NCI-H146 (cell line): ENCODE results near the gene CPEB1.

Experiments
- DNase-seq: peaks from one replicate; lab custom pipeline; 2025; lab: John Stamatoyannopoulos, UW

Gene CPEB1

DNA sequence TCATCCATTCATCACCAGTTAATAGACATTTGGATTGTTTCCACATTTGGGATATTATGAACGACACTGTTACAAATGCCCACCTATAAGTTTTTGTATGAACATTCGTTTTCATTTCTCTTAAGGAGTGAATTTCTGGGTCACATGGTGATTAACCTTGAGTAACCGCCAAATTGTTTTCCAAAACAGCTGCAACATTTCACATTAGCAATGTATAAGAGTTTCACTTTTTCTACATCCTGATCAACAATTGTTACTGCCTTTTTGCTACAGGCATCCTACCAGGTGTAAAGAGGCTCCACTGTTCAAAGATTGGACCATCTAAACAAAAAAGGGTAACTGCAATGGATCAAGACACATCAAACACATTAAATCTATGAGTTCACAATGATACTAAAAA, 52.0 kb downstream of the CPEB1 start:
- no peak for DNase-seq

DNA sequence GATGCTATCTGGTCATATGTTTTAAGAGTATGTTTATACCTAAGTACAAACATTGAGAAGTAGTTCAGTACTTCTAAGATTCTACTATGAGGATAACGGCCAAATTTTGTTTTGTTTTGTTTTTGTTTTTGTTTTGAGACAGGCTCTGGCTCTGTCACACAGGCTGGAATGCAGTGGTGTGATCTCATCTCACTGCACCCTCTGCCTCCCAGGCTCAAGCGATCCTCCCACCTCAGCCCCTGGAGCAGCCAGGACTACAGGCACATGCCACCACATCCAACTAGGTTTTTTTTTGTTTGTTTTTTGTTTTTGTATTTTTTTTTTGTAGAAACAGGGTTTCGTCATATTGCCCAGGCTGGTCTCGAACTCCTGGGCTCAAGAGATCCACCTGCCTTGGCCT, 59.4 kb downstream of the CPEB1 start:
- DNase-seq, result no peak

GRCh38 chr15:82585072-82585471, 62.1 kb downstream of the CPEB1 start:
- DNase-seq, result no peak

DNA sequence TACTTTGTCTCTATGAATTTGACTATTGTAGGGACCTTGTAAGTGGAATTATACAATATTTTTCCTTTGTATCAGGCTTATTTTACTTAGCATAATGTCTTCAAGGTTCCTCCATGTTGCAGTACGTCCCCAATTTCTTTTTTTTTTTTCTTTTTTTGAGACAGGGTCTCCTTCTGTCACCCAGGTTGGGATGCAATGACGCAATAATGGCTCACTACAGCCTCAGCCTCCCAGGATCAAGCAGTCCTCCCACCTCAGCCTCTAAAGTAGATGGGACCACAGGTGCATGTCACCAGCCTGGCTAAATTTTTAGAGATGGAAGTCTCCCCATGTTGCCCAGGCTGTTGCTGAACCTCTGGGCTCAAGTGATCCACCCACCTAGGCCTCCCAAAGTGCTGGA, 66.5 kb downstream of the CPEB1 start:
- DNase-seq, result no peak

- DNase-seq, result no peak
Observed at GRCh38 chr15:82575335-82575734, 71.8 kb downstream of the CPEB1 start.

- no peak for DNase-seq
Observed at GRCh38 chr15:82572986-82573385, 74.2 kb downstream of the CPEB1 start.

GRCh38 chr15:82572311-82572710, 74.9 kb downstream of the CPEB1 start:
- no peak for DNase-seq

GRCh38 chr15:82571722-82572222, 75.4 kb downstream of the CPEB1 start:
- DNase-seq, result no peak

- DNase-seq, result no peak
Observed at GRCh38 chr15:82570721-82571508, 76.2 kb downstream of the CPEB1 start.

GRCh38 chr15:82569834-82570233, 77.3 kb downstream of the CPEB1 start:
- no peak for DNase-seq

DNA sequence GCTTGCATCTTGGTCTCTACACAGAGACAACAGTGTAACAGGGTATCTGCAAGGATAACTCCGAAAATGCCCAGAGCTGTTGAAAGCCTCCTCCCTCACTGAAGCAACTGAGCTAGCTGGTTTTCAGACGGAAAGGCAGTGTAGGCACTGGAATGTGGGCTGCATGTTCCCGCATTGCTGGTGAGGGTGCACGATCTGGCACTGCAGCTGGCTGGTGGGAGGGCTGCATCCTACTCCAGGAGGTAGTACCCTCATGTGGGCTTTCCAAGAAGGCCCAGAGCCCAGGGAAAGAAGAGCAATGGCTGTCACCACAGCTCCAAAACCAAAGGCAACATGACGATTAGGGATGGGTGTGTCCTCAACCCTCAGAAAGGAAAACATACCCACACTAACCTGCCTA, 78.2 kb downstream of the CPEB1 start:
- DNase-seq, result no peak

DNA sequence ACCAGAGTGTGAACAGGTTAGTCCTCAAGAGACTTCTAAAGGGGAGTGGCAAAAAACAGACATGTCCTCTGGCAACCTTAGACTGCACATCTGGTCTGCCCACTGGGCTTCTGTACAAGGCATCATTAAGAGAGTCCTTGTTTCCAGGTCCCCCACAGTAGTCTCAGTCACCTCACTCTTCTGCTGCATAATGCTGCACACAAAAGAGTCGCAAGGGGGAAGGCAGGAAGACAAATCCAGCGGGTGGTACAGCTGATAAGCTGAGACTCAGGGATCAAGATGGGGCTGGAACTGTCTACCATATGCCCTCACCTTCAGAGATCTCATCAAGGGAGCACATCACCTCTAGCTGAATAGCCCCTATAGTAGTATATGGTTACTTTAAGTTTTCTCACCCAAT, 79.5 kb downstream of the CPEB1 start:
- DNase-seq, result no peak

DNA sequence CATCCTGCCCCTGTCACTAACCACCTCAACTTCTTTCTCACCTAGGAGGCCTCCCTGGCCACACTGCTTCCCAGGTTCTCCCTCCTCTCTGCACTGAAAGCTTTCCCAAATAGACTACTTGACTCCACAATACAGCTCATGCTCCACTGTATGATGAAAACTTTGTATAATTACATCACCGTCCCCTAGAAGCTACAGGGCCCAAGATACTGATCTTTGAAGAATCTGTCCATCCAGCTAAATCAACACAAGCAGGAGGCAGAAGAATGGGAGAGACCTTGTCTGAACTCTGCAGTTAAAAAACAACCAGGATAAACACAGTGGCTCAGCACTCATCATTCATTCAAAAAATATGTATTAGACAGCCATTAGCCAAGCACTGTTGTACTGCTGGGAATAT, 80.5 kb downstream of the CPEB1 start:
- no peak for DNase-seq

GRCh38 chr15:82558502-82558901, 88.7 kb downstream of the CPEB1 start:
- DNase-seq, result no peak

- no peak for DNase-seq
Observed at GRCh38 chr15:82556315-82557035, 90.7 kb downstream of the CPEB1 start.

DNA sequence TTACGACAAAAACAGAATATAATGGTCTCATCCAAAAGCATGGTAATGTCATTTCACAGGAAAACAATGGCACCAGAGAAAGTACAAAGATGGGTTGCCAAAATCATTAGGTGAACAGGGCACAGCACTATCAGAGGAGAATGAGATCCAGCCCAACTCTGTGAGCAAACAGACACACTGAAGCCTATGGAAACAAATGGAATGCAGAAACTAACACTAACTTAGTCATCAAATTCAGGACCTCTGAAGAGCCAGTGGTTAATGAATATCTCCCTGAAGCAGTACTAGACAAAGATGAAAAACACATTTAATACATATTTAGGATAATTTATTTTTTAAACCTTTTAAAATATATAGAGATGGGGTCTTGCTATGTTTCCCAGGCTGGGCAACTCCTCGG, 92.3 kb downstream of the CPEB1 start:
- no peak for DNase-seq

GRCh38 chr15:82554351-82554750, 92.8 kb downstream of the CPEB1 start:
- no peak for DNase-seq

- DNase-seq, result no peak
Observed at GRCh38 chr15:82553846-82554245, 93.3 kb downstream of the CPEB1 start.

- no peak for DNase-seq
Observed at GRCh38 chr15:82552861-82553260, 94.3 kb downstream of the CPEB1 start.

GRCh38 chr15:82551646-82552247, 95.4 kb downstream of the CPEB1 start:
- DNase-seq, result no peak

- no peak for DNase-seq
Observed at GRCh38 chr15:82549199-82549665, 97.9 kb downstream of the CPEB1 start.

DNA sequence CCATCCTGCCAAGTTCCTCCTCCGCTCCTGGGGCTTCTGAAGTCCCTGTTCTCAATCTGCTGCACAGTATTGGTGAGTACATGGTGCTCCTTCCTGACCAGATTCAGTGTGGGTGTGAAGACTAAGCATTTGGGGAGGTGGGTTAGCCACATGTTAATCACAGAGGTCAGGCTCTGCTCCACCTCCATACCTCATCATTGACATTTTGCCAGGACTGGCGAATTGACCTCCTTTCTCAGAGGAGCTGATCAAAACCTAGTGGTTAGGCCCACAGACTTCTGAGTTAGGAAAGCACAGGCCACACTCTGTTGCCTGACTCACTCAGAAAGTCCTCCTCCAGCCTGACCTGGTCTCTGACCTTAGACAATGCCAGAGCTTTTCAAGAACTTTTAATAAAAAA, 98.5 kb downstream of the CPEB1 start:
- no peak for DNase-seq

DNA sequence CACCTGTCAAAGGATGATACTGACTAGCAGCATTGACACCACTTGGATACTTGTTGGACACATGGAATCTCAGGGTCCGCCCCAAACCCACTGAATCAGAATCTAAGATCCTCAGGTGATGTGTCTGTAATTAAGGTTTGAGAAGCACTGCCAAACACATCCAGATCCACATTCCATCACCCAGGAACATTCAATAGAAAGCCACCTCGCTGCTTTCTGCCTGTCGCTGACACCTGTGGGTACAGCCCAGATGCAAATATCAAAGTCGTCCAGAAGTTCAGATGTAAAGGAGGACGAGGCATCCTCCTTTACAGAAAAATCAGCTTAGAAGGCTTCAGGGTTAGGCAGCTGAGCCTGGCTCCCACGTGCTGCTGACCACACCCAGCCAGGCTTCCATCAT, 101.7 kb downstream of the CPEB1 start:
- DNase-seq, result no peak
